Stimulated activated naive B cell treated with anti-CD40 and anti-IgM and Interleukin-4, amounts not matched to agents 10 μg/mL and 1 μg/mL and 100 μg/mL, for 72 hours (primary cell): ENCODE data around the gene ELAVL1.
A peak's percentile ranks its signal among the peaks of the same experiment; 100 is the strongest.

Source experiments
- ATAC-seq, 2 donors: fragments of 150-1000 bp; cut with Tn5 transposase; replicated peaks; 2 replicates each; pipeline ENCODE4 v1.10.0; 2021; ENCODE audit warnings: moderate library complexity in 1 of 2
- DNase-seq: peaks from one replicate; pipeline ENCODE4 v3.0.0; 2021
- H3K27ac Mint-ChIP-seq: one replicate; pipeline ENCODE4 v1.8.0; 2022; ENCODE audit warnings: mild to moderate bottlenecking, mixed read lengths
- H3K27me3 Mint-ChIP-seq, 2 donors: one replicate each; pipeline ENCODE4 v1.8.0; 2022; ENCODE audit warnings: mixed read lengths in 2 of 2
- H3K36me3 Mint-ChIP-seq, 2 donors: one replicate each; pipeline ENCODE4 v1.8.0; 2022; ENCODE audit warnings: mixed read lengths in 2 of 2, mild to moderate bottlenecking in 1 of 2
- H3K4me1 Mint-ChIP-seq, 2 donors: one replicate each; pipeline ENCODE4 v1.8.0; 2022; ENCODE audit warnings: mixed read lengths in 2 of 2, mild to moderate bottlenecking in 1 of 2
- H3K4me3 Mint-ChIP-seq, 2 donors: one replicate each; pipeline ENCODE4 v1.8.0; 2022; ENCODE audit warnings: mild to moderate bottlenecking in 2 of 2, mixed read lengths in 2 of 2, moderate library complexity in 1 of 2
- H3K9me3 Mint-ChIP-seq, 2 donors: one replicate each; pipeline ENCODE4 v1.8.0; 2022; ENCODE audit warnings: mixed read lengths in 2 of 2, mild to moderate bottlenecking in 1 of 2

ELAVL1 gene

GRCh38 chr19:7985481-7985911, 19.9 kb downstream of the ELAVL1 start:
- Mint-ChIP-seq H3K4me3 (no peak overlapping the region), H3K36me3 (peaks cover 53 to 67% of the 10 kb centered on the region in 2 donors), H3K9me3 (no peaks in the 10 kb centered on the region), H3K27me3 (no peaks in the 10 kb centered on the region), H3K27ac (no peak overlapping the region), H3K4me1 (peaks cover 15 to 23% of the 10 kb centered on the region in 2 donors)
- no peak for DNase-seq
- ATAC-seq = no peak

GRCh38 chr19:7983995-7984837, 21.2 kb downstream of the ELAVL1 start:
- Mint-ChIP-seq H3K27me3 (no peaks in the 10 kb centered on the region), H3K36me3 (peaks cover 52 to 71% of the 10 kb centered on the region in 2 donors), H3K4me1 (peaks cover 15 to 24% of the 10 kb centered on the region in 2 donors), H3K4me3 (no peak overlapping the region), H3K9me3 (no peaks in the 10 kb centered on the region), H3K27ac (peak overlapping the region; percentile 69)
- ATAC-seq (no peak), DNase-seq (no peak)

DNA sequence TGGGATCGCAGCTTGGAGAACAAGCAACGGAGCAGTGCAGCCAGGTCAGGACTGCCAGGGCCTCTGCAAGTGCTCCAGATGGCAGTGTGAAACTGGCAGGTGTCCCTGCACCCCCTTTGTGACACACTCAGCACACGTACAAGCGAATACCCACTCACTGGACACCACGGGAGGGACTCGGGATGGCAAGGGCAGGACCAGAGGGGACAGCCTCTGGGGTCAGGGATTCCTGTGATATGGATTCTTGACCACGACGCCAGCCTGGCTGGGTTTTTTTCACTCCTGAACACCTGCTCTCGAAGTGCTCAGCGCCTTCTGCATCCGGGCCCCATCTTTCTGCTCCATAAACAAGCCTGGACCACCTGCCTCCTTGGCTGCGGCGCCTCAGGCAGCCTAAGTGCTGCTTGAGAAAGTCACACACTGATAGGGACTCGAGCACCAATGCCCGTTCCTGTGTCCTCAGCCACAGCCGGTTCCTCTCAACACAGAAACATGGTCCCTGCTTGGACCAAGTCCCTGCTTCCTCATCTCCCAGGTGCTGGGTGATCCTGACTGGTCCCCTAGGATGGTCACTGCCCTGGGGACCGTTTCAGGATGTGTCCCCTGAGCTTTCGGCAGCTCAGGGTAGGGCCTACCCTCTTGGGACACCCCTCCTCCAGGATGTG, 22.0 kb downstream of the ELAVL1 start:
- peaks cover 13 to 21% of the 10 kb centered on the region in 2 donors for H3K4me1 Mint-ChIP-seq
- H3K9me3 Mint-ChIP-seq = no peaks in the 10 kb centered on the region
- H3K27ac Mint-ChIP-seq = no peak overlapping the region
- ATAC-seq (no peak), DNase-seq (no peak)
- H3K27me3 Mint-ChIP-seq = no peaks in the 10 kb centered on the region
- H3K36me3 Mint-ChIP-seq = peaks cover 48 to 67% of the 10 kb centered on the region in 2 donors
- no peak overlapping the region for H3K4me3 Mint-ChIP-seq

DNA sequence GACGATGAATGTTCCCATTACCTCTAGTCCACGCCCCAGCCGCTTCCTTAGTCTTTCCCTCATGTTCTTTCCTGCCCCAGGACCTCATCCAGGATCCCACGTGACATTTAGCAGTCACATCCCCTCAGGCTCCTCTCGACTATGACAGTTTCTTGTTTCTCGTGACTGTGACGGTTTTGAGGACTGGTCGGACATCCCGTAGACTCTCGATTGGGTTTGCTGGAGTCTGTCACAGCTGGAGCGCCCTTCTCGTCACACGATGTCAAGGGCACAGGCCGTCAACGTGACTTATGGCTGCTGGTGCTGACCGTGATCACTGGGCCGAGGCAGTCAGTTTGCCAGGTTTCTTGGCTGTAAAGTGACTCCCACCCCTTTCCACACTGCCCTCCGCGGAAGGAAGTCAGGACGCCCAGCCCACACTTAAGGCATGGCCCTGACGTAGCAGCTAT, 22.8 kb downstream of the ELAVL1 start:
- no peak for DNase-seq
- Mint-ChIP-seq H3K36me3 (peaks cover 40 to 60% of the 10 kb centered on the region in 2 donors), H3K9me3 (no peaks in the 10 kb centered on the region), H3K27ac (peak overlapping the region; percentile 4), H3K4me1 (peaks cover 6 to 16% of the 10 kb centered on the region in 2 donors), H3K27me3 (no peaks in the 10 kb centered on the region), H3K4me3 (no peak overlapping the region)
- ATAC-seq = no peak

GRCh38 chr19:7982103-7982502, 23.3 kb downstream of the ELAVL1 start:
- ATAC-seq = no peak
- H3K9me3 Mint-ChIP-seq = no peaks in the 10 kb centered on the region
- H3K4me3 Mint-ChIP-seq = no peak overlapping the region
- DNase-seq = no peak
- peaks cover 39 to 56% of the 10 kb centered on the region in 2 donors for H3K36me3 Mint-ChIP-seq
- H3K27me3 Mint-ChIP-seq = no peaks in the 10 kb centered on the region
- H3K4me1 Mint-ChIP-seq = peaks cover 0 to 13% of the 10 kb centered on the region in 2 donors
- H3K27ac Mint-ChIP-seq = peak overlapping the region; percentile 47

DNA sequence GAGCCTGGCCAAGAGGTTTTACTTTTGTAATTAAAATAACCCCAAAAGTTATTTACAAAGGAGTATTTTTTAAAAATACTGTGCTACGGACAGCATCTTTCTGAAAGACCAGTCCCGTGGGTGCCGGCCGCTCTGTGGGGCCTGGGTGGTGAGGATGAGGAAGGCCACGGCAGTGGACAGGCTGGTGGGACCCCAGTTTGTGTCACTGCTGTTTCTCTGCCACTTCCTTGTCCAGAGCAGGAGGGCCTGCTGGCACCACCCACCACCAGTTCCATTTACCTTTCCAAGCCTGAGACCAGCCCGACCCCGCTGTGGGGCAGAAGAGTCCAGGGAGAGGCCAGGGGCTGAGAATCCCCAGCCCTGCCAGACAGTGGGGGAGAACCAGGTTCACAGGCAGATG, 23.8 kb downstream of the ELAVL1 start:
- ATAC-seq (no peak), DNase-seq (no peak)
- H3K36me3 Mint-ChIP-seq = peaks cover 39 to 55% of the 10 kb centered on the region in 2 donors
- no peak overlapping the region for H3K27ac Mint-ChIP-seq
- H3K27me3 Mint-ChIP-seq = no peaks in the 10 kb centered on the region
- H3K9me3 Mint-ChIP-seq = no peaks in the 10 kb centered on the region
- H3K4me3 Mint-ChIP-seq = no peak overlapping the region
- H3K4me1 Mint-ChIP-seq = peaks cover 0 to 13% of the 10 kb centered on the region in 2 donors

- Mint-ChIP-seq H3K9me3 (no peaks in the 10 kb centered on the region), H3K4me1 (peaks cover 0 to 11% of the 10 kb centered on the region in 2 donors), H3K4me3 (no peak overlapping the region), H3K27me3 (no peaks in the 10 kb centered on the region), H3K27ac (no peak overlapping the region), H3K36me3 (peaks cover 37 to 51% of the 10 kb centered on the region in 2 donors)
- DNase-seq (no peak), ATAC-seq (no peak)
Observed at GRCh38 chr19:7981199-7981598, 24.2 kb downstream of the ELAVL1 start.

GRCh38 chr19:7980635-7981121, 24.8 kb downstream of the ELAVL1 start:
- H3K4me1 Mint-ChIP-seq = peaks cover 0 to 9% of the 10 kb centered on the region in 2 donors
- no peaks in the 10 kb centered on the region for H3K27me3 Mint-ChIP-seq
- no peaks in the 10 kb centered on the region for H3K9me3 Mint-ChIP-seq
- no peak overlapping the region for H3K4me3 Mint-ChIP-seq
- ATAC-seq (no peak), DNase-seq (no peak)
- no peak overlapping the region for H3K27ac Mint-ChIP-seq
- H3K36me3 Mint-ChIP-seq = peaks cover 34 to 47% of the 10 kb centered on the region in 2 donors

GRCh38 chr19:7980168-7980567, 25.3 kb downstream of the ELAVL1 start:
- no peak for DNase-seq
- H3K36me3 Mint-ChIP-seq = peaks cover 32 to 47% of the 10 kb centered on the region in 2 donors
- no peak overlapping the region for H3K27ac Mint-ChIP-seq
- peaks cover 0 to 9% of the 10 kb centered on the region in 2 donors for H3K4me1 Mint-ChIP-seq
- no peaks in the 10 kb centered on the region for H3K9me3 Mint-ChIP-seq
- ATAC-seq = no peak
- no peak overlapping the region for H3K4me3 Mint-ChIP-seq
- H3K27me3 Mint-ChIP-seq = no peaks in the 10 kb centered on the region

DNA sequence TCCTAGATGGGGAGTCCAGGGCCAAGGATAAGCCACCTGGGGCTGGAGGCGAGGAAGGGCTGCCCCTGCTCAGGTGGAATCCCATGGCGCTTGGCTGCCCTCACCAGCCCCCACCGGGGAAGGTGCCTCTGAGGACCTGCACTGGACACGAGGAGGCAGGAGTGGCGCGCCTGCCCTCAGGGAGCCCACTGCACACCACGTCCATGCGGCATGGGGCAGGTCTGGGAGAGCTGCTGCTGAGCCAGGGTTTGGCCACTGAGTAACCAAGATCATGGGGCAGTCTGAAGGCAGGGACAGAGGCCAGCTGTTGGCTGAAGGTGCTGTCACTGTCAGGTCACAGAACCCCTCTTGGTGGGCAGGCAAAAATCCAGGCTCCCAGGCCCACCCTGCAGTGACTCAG, 25.9 kb downstream of the ELAVL1 start:
- Mint-ChIP-seq H3K9me3 (no peaks in the 10 kb centered on the region), H3K27ac (no peak overlapping the region), H3K4me1 (peaks cover 0 to 7% of the 10 kb centered on the region in 2 donors), H3K36me3 (peaks cover 32 to 44% of the 10 kb centered on the region in 2 donors), H3K4me3 (no peak overlapping the region), H3K27me3 (no peaks in the 10 kb centered on the region)
- ATAC-seq (no peak), DNase-seq (no peak)

GRCh38 chr19:7979011-7979410, 26.4 kb downstream of the ELAVL1 start:
- Mint-ChIP-seq H3K9me3 (no peaks in the 10 kb centered on the region), H3K27me3 (no peaks in the 10 kb centered on the region), H3K4me3 (no peak overlapping the region), H3K4me1 (peaks cover 0 to 4% of the 10 kb centered on the region in 2 donors), H3K36me3 (peaks cover 31 to 44% of the 10 kb centered on the region in 2 donors), H3K27ac (peak overlapping the region; percentile 47)
- ATAC-seq (no peak), DNase-seq (no peak)

- Mint-ChIP-seq H3K27me3 (no peaks in the 10 kb centered on the region), H3K27ac (no peak overlapping the region), H3K36me3 (peaks cover 31 to 45% of the 10 kb centered on the region in 2 donors), H3K9me3 (no peaks in the 10 kb centered on the region), H3K4me1 (peaks cover 0 to 2% of the 10 kb centered on the region in 2 donors), H3K4me3 (no peak overlapping the region)
- DNase-seq (no peak), ATAC-seq (no peak)
Observed at GRCh38 chr19:7978179-7978825, 27.1 kb downstream of the ELAVL1 start.

DNA sequence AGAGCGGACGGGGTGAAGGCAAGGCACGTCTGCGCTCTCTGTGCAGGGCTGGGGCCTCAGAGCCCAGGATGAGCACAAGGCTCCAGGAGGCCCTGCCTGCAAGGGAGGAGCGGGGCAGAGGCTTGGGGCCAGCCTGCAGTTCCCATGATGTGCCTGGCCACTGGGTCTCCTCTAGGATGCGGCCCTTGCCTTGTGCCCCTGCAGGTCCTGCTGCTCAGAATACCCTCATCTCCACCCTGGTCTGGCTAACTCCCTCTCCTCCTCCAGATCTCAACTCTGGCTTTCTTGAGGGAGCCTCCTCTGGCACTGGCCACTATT, 27.8 kb downstream of the ELAVL1 start:
- H3K27me3 Mint-ChIP-seq = no peaks in the 10 kb centered on the region
- peak overlapping the region; percentile 20 for H3K27ac Mint-ChIP-seq

DNA sequence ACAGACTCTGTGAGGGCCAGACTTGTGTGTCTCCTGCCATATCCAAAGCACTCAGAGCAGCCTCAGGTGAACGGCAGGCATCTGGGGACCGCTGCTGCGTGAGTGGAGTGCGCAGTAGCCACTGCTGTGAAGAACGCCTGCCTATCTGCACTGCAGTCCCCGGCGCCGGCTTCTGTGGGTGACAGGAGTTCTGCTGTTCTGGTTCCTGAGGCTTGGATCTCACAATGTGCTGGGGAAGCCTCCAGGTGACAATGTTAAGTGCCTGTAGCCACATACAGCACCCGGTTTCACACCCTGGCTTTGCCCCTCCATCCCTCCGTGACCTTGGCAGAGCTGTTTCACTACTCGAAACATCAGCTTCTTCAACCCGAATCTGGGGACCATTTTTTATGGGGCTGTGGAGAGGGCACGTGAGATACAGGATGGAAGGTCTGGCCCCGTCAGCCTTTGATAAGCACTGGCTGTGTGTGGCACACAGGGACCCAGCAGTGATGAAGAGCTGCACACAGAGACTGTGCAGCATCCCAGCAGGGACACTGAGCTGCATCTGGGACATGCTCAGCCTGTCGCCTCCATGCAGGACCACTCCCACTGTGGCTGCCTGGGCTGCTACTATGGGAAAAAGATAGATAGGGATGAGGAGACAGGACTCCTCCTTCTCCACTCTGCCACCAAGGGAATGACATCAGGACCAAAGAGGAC, 28.3 kb downstream of the ELAVL1 start:
- Mint-ChIP-seq H3K9me3 (no peaks in the 10 kb centered on the region), H3K4me3 (no peak overlapping the region), H3K27ac (no peak overlapping the region), H3K4me1 (peaks cover 0 to 2% of the 10 kb centered on the region in 2 donors), H3K36me3 (peaks cover 23 to 36% of the 10 kb centered on the region in 2 donors), H3K27me3 (no peaks in the 10 kb centered on the region)
- DNase-seq = no peak
- ATAC-seq = no peak

More for the DNA sequence above, 27.8 kb downstream of the ELAVL1 start:
- ATAC-seq (no peak), DNase-seq (no peak)
- Mint-ChIP-seq H3K4me3 (no peak overlapping the region), H3K36me3 (peaks cover 26 to 40% of the 10 kb centered on the region in 2 donors), H3K4me1 (peaks cover 0 to 2% of the 10 kb centered on the region in 2 donors), H3K9me3 (no peaks in the 10 kb centered on the region)
